Ishikawa (cell line): ENCODE results near the gene TMC2.

Experiments used
- CEBPB ChIP-seq: IDR thresholded peaks from 2 replicates; pipeline ENCODE4 v1.6.1; 2012
- CREB1 ChIP-seq: IDR thresholded peaks from 2 replicates; pipeline ENCODE4 v1.6.1; 2012; ENCODE audit warnings: low read depth
- EGR1 ChIP-seq: IDR thresholded peaks from 2 replicates; pipeline ENCODE4 v1.6.1; 2012
- EP300 ChIP-seq: IDR thresholded peaks from 2 replicates; pipeline ENCODE4 v1.6.1; 2012; ENCODE audit warnings: borderline replicate concordance
- FOXM1 ChIP-seq: IDR thresholded peaks from 2 replicates; pipeline ENCODE4 v1.6.1; 2012; ENCODE audit warnings: low read depth, borderline replicate concordance
- NFIC ChIP-seq: IDR thresholded peaks from 2 replicates; pipeline ENCODE4 v1.6.1; 2012
- RAD21 ChIP-seq: IDR thresholded peaks from 2 replicates; pipeline ENCODE4 v1.6.1; 2012; ENCODE audit warnings: low read depth
- TAF1 ChIP-seq: IDR thresholded peaks from 2 replicates; pipeline ENCODE4 v1.6.1; 2012; ENCODE audit warnings: low read depth, mild to moderate bottlenecking
- TCF12 ChIP-seq: IDR thresholded peaks from 2 replicates; pipeline ENCODE4 v1.6.1; 2012; ENCODE audit warnings: low read depth
- TEAD4 ChIP-seq: IDR thresholded peaks from 2 replicates; pipeline ENCODE4 v1.6.1; 2012
- USF1 ChIP-seq: IDR thresholded peaks from 2 replicates; pipeline ENCODE4 v1.6.1; 2012
- YY1 ChIP-seq: IDR thresholded peaks from 2 replicates; pipeline ENCODE4 v1.6.1; 2012; ENCODE audit warnings: low read depth
- ZBTB7A ChIP-seq: IDR thresholded peaks from 2 replicates; pipeline ENCODE4 v1.6.1; 2012; ENCODE audit warnings: low read depth
- TF ChIP-seq, protein P1 (sequence below): IDR thresholded peaks from 2 replicates; pipeline ENCODE4 v1.6.1; 2012; ENCODE audit warnings: low read depth, mild to moderate bottlenecking
- TF ChIP-seq, protein P2 (sequence below): IDR thresholded peaks from 2 replicates; pipeline ENCODE4 v1.6.1; 2012

TMC2 gene

DNA sequence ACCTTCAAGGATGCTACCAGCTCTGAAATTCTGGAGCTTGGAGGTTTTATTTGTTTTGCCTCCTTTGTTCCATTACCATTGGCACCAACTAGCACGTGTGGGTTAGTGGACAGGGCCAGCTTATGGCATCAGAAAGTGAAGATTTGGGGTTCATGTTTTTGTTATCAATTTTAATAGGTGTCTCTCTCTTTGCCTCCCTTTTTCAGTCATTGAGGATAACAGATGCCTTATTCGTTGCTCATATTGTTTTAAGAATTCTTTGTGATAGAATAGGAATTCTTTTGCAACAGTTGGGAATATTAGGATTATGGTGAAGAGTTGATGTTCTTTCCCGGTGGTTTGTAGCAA, 22.9 kb downstream of the TMC2 start:
- TF ChIP-seq, protein P1, sequence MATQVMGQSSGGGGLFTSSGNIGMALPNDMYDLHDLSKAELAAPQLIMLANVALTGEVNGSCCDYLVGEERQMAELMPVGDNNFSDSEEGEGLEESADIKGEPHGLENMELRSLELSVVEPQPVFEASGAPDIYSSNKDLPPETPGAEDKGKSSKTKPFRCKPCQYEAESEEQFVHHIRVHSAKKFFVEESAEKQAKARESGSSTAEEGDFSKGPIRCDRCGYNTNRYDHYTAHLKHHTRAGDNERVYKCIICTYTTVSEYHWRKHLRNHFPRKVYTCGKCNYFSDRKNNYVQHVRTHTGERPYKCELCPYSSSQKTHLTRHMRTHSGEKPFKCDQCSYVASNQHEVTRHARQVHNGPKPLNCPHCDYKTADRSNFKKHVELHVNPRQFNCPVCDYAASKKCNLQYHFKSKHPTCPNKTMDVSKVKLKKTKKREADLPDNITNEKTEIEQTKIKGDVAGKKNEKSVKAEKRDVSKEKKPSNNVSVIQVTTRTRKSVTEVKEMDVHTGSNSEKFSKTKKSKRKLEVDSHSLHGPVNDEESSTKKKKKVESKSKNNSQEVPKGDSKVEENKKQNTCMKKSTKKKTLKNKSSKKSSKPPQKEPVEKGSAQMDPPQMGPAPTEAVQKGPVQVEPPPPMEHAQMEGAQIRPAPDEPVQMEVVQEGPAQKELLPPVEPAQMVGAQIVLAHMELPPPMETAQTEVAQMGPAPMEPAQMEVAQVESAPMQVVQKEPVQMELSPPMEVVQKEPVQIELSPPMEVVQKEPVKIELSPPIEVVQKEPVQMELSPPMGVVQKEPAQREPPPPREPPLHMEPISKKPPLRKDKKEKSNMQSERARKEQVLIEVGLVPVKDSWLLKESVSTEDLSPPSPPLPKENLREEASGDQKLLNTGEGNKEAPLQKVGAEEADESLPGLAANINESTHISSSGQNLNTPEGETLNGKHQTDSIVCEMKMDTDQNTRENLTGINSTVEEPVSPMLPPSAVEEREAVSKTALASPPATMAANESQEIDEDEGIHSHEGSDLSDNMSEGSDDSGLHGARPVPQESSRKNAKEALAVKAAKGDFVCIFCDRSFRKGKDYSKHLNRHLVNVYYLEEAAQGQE, result no peak
- TF ChIP-seq YY1, result no peak
- TF ChIP-seq TEAD4, result no peak
- no peak for TF ChIP-seq TCF12
- no peak for TF ChIP-seq CEBPB
- TF ChIP-seq, protein P2, sequence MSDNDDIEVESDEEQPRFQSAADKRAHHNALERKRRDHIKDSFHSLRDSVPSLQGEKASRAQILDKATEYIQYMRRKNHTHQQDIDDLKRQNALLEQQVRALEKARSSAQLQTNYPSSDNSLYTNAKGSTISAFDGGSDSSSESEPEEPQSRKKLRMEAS, result no peak
- no peak for TF ChIP-seq TAF1
- no peak for TF ChIP-seq USF1
- no peak for TF ChIP-seq FOXM1
- TF ChIP-seq ZBTB7A, result no peak
- no peak for TF ChIP-seq EP300
- no peak for TF ChIP-seq CREB1
- TF ChIP-seq EGR1, result no peak
- TF ChIP-seq NFIC, result no peak
- no peak for TF ChIP-seq RAD21

DNA sequence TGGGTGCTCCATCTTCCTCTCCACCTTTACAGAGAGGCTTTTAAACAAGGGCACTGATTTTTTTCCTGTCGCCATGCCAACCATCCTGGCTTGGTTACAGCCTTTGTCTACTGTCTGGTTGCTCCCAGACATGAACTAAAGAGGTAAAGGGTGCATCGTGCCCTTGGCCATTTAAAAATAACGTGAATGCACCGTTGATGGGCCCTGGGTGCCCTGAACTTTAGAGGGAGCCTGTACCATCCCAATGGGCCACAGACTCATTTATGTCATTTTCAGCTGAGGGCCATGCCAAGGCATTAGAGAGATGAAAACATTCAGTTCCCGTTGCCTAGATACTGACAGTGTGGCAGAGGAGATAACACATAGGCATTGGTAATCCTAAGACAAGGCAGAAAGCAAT, 23.3 kb downstream of the TMC2 start:
- TF ChIP-seq NFIC, result no peak
- TF ChIP-seq, protein P1, result no peak
- TF ChIP-seq TCF12, result no peak
- no peak for TF ChIP-seq TAF1
- TF ChIP-seq CREB1, result no peak
- TF ChIP-seq EGR1, result no peak
- TF ChIP-seq YY1, result no peak
- no peak for TF ChIP-seq EP300
- TF ChIP-seq USF1, result no peak
- no peak for TF ChIP-seq RAD21
- no peak for TF ChIP-seq FOXM1
- no peak for TF ChIP-seq ZBTB7A
- TF ChIP-seq TEAD4, result no peak
- TF ChIP-seq, protein P2, result no peak

DNA sequence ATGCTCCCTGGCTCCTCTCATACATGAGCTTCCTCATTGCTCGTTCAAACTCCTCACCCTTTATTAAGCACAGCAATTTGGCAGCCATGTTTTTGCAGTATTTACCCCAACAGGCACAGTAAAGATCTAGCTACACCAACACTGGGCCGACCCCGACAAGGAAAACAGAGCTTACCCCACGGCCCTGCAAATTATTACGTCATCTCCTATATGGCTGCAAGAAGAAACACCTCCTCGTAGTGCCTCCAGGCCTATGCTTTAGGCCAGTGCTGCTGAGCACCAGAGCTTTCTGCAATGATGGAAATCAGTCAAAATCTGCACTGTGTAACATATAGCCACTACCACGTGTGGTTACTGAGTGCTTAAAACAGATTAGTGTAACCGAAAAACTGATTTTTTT, 26.7 kb downstream of the TMC2 start:
- TF ChIP-seq ZBTB7A (no peak), RAD21 (no peak), EGR1 (no peak), YY1 (no peak), CEBPB (no peak), FOXM1 (no peak), CREB1 (no peak), TCF12 (no peak), NFIC (no peak), TEAD4 (no peak)
- TF ChIP-seq, protein P1, result no peak

DNA sequence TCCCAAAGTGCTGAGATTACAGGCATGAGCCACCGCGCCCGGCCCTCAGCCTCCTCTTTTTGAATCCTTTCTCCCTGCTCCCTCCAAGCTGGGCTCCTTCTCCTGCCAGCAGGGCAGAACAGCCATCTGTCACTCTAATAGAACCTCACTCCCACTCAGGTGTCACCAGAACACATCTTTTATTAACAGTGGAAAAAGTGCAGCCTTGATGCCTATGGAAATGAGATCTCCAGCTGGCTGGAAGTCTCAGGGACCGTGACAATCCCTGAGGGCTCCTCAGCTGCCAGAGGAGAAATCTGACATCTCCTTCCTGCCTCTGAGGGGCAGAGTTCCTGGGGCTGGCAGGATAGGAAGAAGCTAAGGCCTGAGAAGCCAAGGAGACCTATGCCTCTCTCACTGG, 28.0 kb downstream of the TMC2 start:
- TF ChIP-seq YY1 (no peak), FOXM1 (no peak), EP300 (no peak), EGR1 (no peak), CREB1 (no peak), TEAD4 (no peak), NFIC (no peak)
- TF ChIP-seq, protein P1, result no peak
- TF ChIP-seq, protein P2, result no peak
